Measurements from ENCODE around the gene SLC22A2. TPM values are rescaled to one million over a fixed set of nuclear protein-coding genes. Genes with fewer than 3 reads are reported as not detected.
A peak's percentile ranks its signal among the peaks of the same experiment; 100 is the strongest.

Gene SLC22A2
- total and polyA plus RNA-seq, 2 of the 13 experiments (the other 11 are each of a cell fraction or from before 2014, with no cell fraction given): not detected

DNA sequence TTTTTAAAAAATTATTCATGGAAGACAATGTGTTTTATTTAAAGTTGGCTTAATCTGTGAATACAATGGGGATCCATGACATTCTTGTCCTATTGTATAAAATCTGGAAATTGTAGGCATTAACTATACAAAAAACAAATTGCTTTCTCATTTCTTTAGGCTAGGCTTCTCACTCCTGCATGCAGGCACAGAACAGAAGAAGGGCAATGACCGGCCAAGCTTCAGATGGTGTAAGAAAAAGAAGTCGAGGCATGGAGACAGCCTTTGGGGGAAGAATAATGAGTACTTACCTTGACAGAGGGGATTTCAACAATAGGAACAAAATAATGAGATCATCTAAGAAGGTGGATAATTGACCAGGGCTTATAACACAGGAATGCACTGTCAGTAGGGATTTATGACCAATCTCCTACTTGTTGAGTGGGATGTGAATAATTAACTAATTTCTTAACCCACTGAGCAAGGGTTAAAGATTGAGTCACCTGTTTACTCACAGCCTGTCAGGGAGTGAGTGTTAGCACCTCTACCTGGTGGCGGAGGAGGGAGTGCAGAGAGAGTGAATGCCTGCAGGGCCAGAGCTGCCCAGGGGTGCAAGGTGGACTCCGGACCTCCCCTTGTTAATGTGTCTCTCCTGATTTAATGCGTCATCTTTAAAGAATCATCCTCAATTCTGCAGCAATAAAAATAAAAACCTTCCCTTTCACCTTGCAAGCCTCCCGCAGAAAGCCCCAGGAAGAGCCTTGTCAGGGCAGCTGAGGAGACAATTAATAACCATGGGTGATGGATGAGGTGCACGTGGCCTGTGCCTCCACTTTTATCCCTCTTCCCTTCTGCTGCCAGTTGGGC, 3.9 kb downstream of the SLC22A2 start (continued):
- TF ChIP-seq ZNF784 (CRISPR knock-in tag; IDR thresholded peaks at IDR 0.05; ENCODE audit: borderline replicate concordance) (peak; percentile 50; the same call in 1 of the 2 replicates), ZNF589 (CRISPR knock-in tag; conservative IDR thresholded peaks at IDR 0.05) (0 out of 2 replicates have a peak, but pooled peaks have one; percentile 31), FOXP1 (IDR thresholded peaks at IDR 0.05) (peak; percentile 76), FOXP1 (CRISPR knock-in tag; IDR thresholded peaks at IDR 0.05) (peak; percentile 97), ZNF160 (CRISPR knock-in tag; IDR thresholded peaks at IDR 0.05) (peak; percentile 61; the same call in 1 of the 2 replicates), NR2F6 (IDR thresholded peaks at IDR 0.05) (peak; percentile 35; the same call in 1 of the 2 replicates), NR2F6 (CRISPR knock-in tag; IDR thresholded peaks at IDR 0.05) (peak; percentile 52; the same call in 1 of the 2 replicates), PPARG (CRISPR knock-in tag; conservative IDR thresholded peaks at IDR 0.05) (0 out of 2 replicates have a peak, but pooled peaks have one; percentile 27), PHF21A (CRISPR knock-in tag; IDR thresholded peaks at IDR 0.05) (peak; percentile 72), JUNB (CRISPR knock-in tag; IDR thresholded peaks at IDR 0.05; ENCODE audit: borderline replicate concordance) (peak; percentile 75; the same call in 1 of the 2 replicates), JUND (CRISPR knock-in tag; IDR thresholded peaks at IDR 0.05) (peak; percentile 95), BHLHE40 (IDR thresholded peaks at IDR 0.05; ENCODE audit: low read length) (peak; percentile 18; the same call in 1 of the 2 replicates), GATAD2A (CRISPR knock-in tag; IDR thresholded peaks at IDR 0.05) (peak; percentile 92), ZNF263 (CRISPR knock-in tag; IDR thresholded peaks at IDR 0.05) (0 out of 2 replicates have a peak, but pooled peaks have one; percentile 3), ZNF687 (CRISPR knock-in tag; IDR thresholded peaks at IDR 0.05) (peak; percentile 25; the same call in 1 of the 2 replicates), MTERF4 (CRISPR knock-in tag; IDR thresholded peaks at IDR 0.05) (0 out of 2 replicates have a peak, but pooled peaks have one; percentile 40)
- TF ChIP-seq, protein P1, sequence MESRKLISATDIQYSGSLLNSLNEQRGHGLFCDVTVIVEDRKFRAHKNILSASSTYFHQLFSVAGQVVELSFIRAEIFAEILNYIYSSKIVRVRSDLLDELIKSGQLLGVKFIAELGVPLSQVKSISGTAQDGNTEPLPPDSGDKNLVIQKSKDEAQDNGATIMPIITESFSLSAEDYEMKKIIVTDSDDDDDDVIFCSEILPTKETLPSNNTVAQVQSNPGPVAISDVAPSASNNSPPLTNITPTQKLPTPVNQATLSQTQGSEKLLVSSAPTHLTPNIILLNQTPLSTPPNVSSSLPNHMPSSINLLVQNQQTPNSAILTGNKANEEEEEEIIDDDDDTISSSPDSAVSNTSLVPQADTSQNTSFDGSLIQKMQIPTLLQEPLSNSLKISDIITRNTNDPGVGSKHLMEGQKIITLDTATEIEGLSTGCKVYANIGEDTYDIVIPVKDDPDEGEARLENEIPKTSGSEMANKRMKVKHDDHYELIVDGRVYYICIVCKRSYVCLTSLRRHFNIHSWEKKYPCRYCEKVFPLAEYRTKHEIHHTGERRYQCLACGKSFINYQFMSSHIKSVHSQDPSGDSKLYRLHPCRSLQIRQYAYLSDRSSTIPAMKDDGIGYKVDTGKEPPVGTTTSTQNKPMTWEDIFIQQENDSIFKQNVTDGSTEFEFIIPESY (CRISPR knock-in tag; IDR thresholded peaks at IDR 0.05): peak; percentile 69
- TF ChIP-seq, protein P2, sequence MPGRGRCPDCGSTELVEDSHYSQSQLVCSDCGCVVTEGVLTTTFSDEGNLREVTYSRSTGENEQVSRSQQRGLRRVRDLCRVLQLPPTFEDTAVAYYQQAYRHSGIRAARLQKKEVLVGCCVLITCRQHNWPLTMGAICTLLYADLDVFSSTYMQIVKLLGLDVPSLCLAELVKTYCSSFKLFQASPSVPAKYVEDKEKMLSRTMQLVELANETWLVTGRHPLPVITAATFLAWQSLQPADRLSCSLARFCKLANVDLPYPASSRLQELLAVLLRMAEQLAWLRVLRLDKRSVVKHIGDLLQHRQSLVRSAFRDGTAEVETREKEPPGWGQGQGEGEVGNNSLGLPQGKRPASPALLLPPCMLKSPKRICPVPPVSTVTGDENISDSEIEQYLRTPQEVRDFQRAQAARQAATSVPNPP (CRISPR knock-in tag; IDR thresholded peaks at IDR 0.05): no peak

Measured in HepG2 (cell line).